Activated T-cell treated with anti-CD3 and anti-CD28 coated beads, Interleukin-2, amount 50 U/mL, for 4 hours (primary cell): ENCODE results near the gene KIAA1217. TPM values are rescaled to one million over a fixed set of nuclear protein-coding genes. Genes with fewer than 3 reads are reported as not detected.
A peak's percentile ranks its signal among the peaks of the same experiment; 100 is the strongest.

ENCODE experiments used
- ATAC-seq, 2 donors: fragments of 200-7000 bp; cut with Tn5 transposase; one replicate each; pipeline ENCODE4 v1.10.0; 2021
- DNase-seq: peaks from one replicate; pipeline ENCODE4 v3.0.0-alpha.2; 2020
- H3K27me3 Mint-ChIP-seq: one replicate; pipeline ENCODE4 v1.8.0; 2021; ENCODE audit warnings: low read depth, mixed read lengths
- H3K36me3 Mint-ChIP-seq: one replicate; pipeline ENCODE4 v1.8.0; 2022; ENCODE audit warnings: mixed read lengths; ENCODE audit not compliant: insufficient read depth
- H3K4me1 Mint-ChIP-seq: one replicate; pipeline ENCODE4 v1.8.0; 2021; ENCODE audit warnings: low read depth, mixed read lengths
- H3K4me3 Mint-ChIP-seq: one replicate; pipeline ENCODE4 v1.8.0; 2021; ENCODE audit warnings: mild to moderate bottlenecking, moderate library complexity, mixed read lengths
- H3K9me3 Mint-ChIP-seq: one replicate; pipeline ENCODE4 v1.8.0; 2021; ENCODE audit warnings: mixed read lengths
- total RNA-seq, 3 donors: library from RNA; stranded (reverse); gene quantifications; one replicate each; pipeline ENCODE4 v1.2.1, GENCODE V29; 2021

KIAA1217 gene
- under 1 TPM; 0.20 to 0.87 (median 0.50) TPM for total RNA-seq

- ATAC-seq (peak; percentile 19 to 28), DNase-seq (no peak)
- Mint-ChIP-seq H3K4me1 (peaks cover 21% of the 10 kb centered on the region), H3K36me3 (no peaks in the 10 kb centered on the region), H3K9me3 (no peaks in the 10 kb centered on the region), H3K27me3 (peaks cover 27% of the 10 kb centered on the region), H3K4me3 (peak within 1 kb of the TSS; percentile 67)
Measured at GRCh38 chr10:24208661-24209431, at the start of gene KIAA1217. KIAA1217 (plus strand) TSS chr10:24209138; CDS start chr10:24209194, 56 bp downstream.

- peaks cover 2% of the 10 kb centered on the region for H3K27me3 Mint-ChIP-seq
- H3K4me1 Mint-ChIP-seq = no peaks in the 10 kb centered on the region
- no peaks in the 10 kb centered on the region for H3K36me3 Mint-ChIP-seq
- DNase-seq = no peak
- no peak for ATAC-seq
- no peak overlapping the region for H3K4me3 Mint-ChIP-seq
- H3K9me3 Mint-ChIP-seq = peaks cover 10% of the 10 kb centered on the region
Measured at GRCh38 chr10:24162206-24162985, 46.5 kb upstream of the KIAA1217 start.

- Mint-ChIP-seq H3K36me3 (no peaks in the 10 kb centered on the region), H3K9me3 (peaks cover 3% of the 10 kb centered on the region), H3K4me1 (no peaks in the 10 kb centered on the region), H3K4me3 (no peak overlapping the region), H3K27me3 (peaks cover 2% of the 10 kb centered on the region)
- ATAC-seq = no peak
- no peak for DNase-seq
Measured at GRCh38 chr10:24163485-24163884, 45.5 kb upstream of the KIAA1217 start.

GRCh38 chr10:24168258-24169170 is 40.4 kb upstream of the KIAA1217 start:
- Mint-ChIP-seq H3K36me3 (no peaks in the 10 kb centered on the region), H3K9me3 (no peaks in the 10 kb centered on the region), H3K4me1 (no peaks in the 10 kb centered on the region), H3K4me3 (no peak overlapping the region), H3K27me3 (no peaks in the 10 kb centered on the region)
- DNase-seq (no peak), ATAC-seq (no peak)

GRCh38 chr10:24170199-24170598 is 38.7 kb upstream of the KIAA1217 start:
- no peaks in the 10 kb centered on the region for H3K27me3 Mint-ChIP-seq
- no peaks in the 10 kb centered on the region for H3K4me1 Mint-ChIP-seq
- ATAC-seq (no peak), DNase-seq (no peak)
- H3K36me3 Mint-ChIP-seq = no peaks in the 10 kb centered on the region
- no peak overlapping the region for H3K4me3 Mint-ChIP-seq
- H3K9me3 Mint-ChIP-seq = peaks cover 2% of the 10 kb centered on the region

GRCh38 chr10:24172909-24173308 is 36.0 kb upstream of the KIAA1217 start:
- H3K4me1 Mint-ChIP-seq = no peaks in the 10 kb centered on the region
- H3K9me3 Mint-ChIP-seq = peaks cover 8% of the 10 kb centered on the region
- H3K36me3 Mint-ChIP-seq = no peaks in the 10 kb centered on the region
- no peak for DNase-seq
- H3K4me3 Mint-ChIP-seq = no peak overlapping the region
- no peaks in the 10 kb centered on the region for H3K27me3 Mint-ChIP-seq
- no peak for ATAC-seq

GRCh38 chr10:24174014-24174413 is 34.9 kb upstream of the KIAA1217 start:
- no peaks in the 10 kb centered on the region for H3K36me3 Mint-ChIP-seq
- no peak for DNase-seq
- no peaks in the 10 kb centered on the region for H3K27me3 Mint-ChIP-seq
- no peak for ATAC-seq
- H3K4me1 Mint-ChIP-seq = no peaks in the 10 kb centered on the region
- no peak overlapping the region for H3K4me3 Mint-ChIP-seq
- peaks cover 12% of the 10 kb centered on the region for H3K9me3 Mint-ChIP-seq

GRCh38 chr10:24176658-24177057 is 32.3 kb upstream of the KIAA1217 start:
- no peaks in the 10 kb centered on the region for H3K36me3 Mint-ChIP-seq
- no peak for DNase-seq
- no peak for ATAC-seq
- no peaks in the 10 kb centered on the region for H3K4me1 Mint-ChIP-seq
- H3K27me3 Mint-ChIP-seq = no peaks in the 10 kb centered on the region
- H3K4me3 Mint-ChIP-seq = no peak overlapping the region
- H3K9me3 Mint-ChIP-seq = peaks cover 14% of the 10 kb centered on the region

- DNase-seq (no peak), ATAC-seq (no peak)
- Mint-ChIP-seq H3K36me3 (no peaks in the 10 kb centered on the region), H3K27me3 (no peaks in the 10 kb centered on the region), H3K4me3 (no peak overlapping the region), H3K4me1 (no peaks in the 10 kb centered on the region), H3K9me3 (peaks cover 14% of the 10 kb centered on the region)
Measured at GRCh38 chr10:24177636-24178035, 31.3 kb upstream of the KIAA1217 start.

GRCh38 chr10:24180891-24181290 is 28.0 kb upstream of the KIAA1217 start:
- H3K36me3 Mint-ChIP-seq = no peaks in the 10 kb centered on the region
- no peaks in the 10 kb centered on the region for H3K27me3 Mint-ChIP-seq
- H3K4me1 Mint-ChIP-seq = no peaks in the 10 kb centered on the region
- ATAC-seq = no peak
- DNase-seq = no peak
- H3K9me3 Mint-ChIP-seq = peaks cover 7% of the 10 kb centered on the region
- no peak overlapping the region for H3K4me3 Mint-ChIP-seq

- H3K4me1 Mint-ChIP-seq = no peaks in the 10 kb centered on the region
Measured at GRCh38 chr10:24184455-24184854, 24.5 kb upstream of the KIAA1217 start.

GRCh38 chr10:24193330-24193729 is 15.6 kb upstream of the KIAA1217 start:
- no peak for ATAC-seq
- DNase-seq = no peak
- Mint-ChIP-seq H3K9me3 (no peaks in the 10 kb centered on the region), H3K4me3 (no peak overlapping the region), H3K4me1 (no peaks in the 10 kb centered on the region), H3K27me3 (peaks cover 4% of the 10 kb centered on the region), H3K36me3 (no peaks in the 10 kb centered on the region)

More at GRCh38 chr10:24184455-24184854, 24.5 kb upstream of the KIAA1217 start:
- Mint-ChIP-seq H3K36me3 (no peaks in the 10 kb centered on the region), H3K27me3 (peaks cover 7% of the 10 kb centered on the region), H3K9me3 (peaks cover 3% of the 10 kb centered on the region), H3K4me3 (no peak overlapping the region)
- DNase-seq (no peak), ATAC-seq (no peak)

GRCh38 chr10:24197263-24197662 is 11.7 kb upstream of the KIAA1217 start:
- Mint-ChIP-seq H3K27me3 (peaks cover 7% of the 10 kb centered on the region), H3K4me1 (no peaks in the 10 kb centered on the region), H3K9me3 (no peaks in the 10 kb centered on the region), H3K36me3 (no peaks in the 10 kb centered on the region), H3K4me3 (no peak overlapping the region)
- no peak for ATAC-seq
- DNase-seq = no peak

GRCh38 chr10:24201503-24202180 is 7.3 kb upstream of the KIAA1217 start:
- ATAC-seq = no peak
- no peaks in the 10 kb centered on the region for H3K36me3 Mint-ChIP-seq

More at GRCh38 chr10:24201503-24202180, 7.3 kb upstream of the KIAA1217 start:
- no peak for DNase-seq
- Mint-ChIP-seq H3K9me3 (no peaks in the 10 kb centered on the region), H3K4me1 (no peaks in the 10 kb centered on the region), H3K4me3 (no peak overlapping the region), H3K27me3 (peaks cover 9% of the 10 kb centered on the region)
